ENCODE results near the gene GTF3A. TPM values are rescaled to one million over a fixed set of nuclear protein-coding genes. Genes with fewer than 3 reads are reported as not detected.

The GTF3A gene
- total RNA-seq, 1 donor from 2014 or later, result 227 TPM

- no peak for DNase-seq
- no peak for ATAC-seq
- intact Hi-C loops (cut with micrococcal nuclease), result no loop called here
These were observed 52.7 kb downstream of the GTF3A start for GRCh38 chr13:27476943-27477703.

GRCh38 chr13:27481766-27482165 lies 57.3 kb downstream of the GTF3A start:
- DNase-seq (peak; percentile 54), ATAC-seq (peak; percentile 39)
- intact Hi-C loops (cut with micrococcal nuclease), result no loop called here

DNA sequence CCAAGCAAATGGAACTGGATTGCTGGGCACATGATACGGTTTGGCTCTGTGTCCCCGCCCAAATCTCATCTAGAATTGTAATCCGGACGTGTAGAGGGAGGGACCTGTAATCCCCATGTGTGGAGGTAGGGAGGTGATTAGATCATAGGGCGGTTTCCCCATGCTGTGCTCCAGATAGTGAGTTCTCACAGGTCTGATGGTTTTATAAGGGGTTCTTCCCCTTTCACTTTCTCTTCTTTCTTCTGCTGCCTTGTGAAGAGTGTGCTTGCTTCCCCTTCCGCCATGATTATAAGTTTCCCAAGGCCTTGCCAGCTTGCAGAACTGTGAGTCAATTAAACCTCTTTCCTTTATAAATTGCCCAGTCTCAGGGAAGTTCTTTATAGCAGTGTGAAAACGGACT lies 58.6 kb downstream of the GTF3A start:
- DNase-seq (no peak), ATAC-seq (peak; percentile 44)
- intact Hi-C loops (cut with micrococcal nuclease), result no loop called here

DNA sequence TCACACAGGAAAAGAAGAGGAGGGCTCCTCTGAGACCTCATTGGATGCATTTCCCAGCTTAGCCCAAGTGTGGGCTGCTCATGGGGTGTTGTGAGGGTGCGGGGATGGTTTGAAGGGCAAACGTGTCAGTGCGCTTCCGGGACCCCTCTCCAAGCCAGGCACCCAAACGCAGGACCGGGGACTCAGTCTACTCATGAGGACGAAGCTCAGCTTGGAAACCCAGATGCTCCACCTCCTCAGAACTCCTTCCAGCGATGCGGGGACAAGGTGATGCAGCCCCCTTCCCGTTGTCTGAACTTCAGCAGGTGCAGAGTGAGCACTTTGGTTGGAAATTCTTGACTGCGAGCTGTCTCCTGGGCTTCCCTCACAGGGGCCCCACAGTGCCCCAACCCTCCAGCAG lies 59.0 kb downstream of the GTF3A start:
- no peak for ATAC-seq
- intact Hi-C loops (cut with micrococcal nuclease), result no loop called here
- DNase-seq, result no peak

Other genes starting within 250 kb of the GTF3A start
- gene RPL21, start 173.1 kb upstream of the GTF3A start, total RNA-seq, result 663 TPM
- gene RASL11A, start 153.8 kb upstream of the GTF3A start, total RNA-seq, result 7.9 TPM
- gene MTIF3, start 25.9 kb downstream of the GTF3A start, total RNA-seq, result 179 TPM
- 11.4 TPM for gene LNX2, start 195.9 kb downstream of the GTF3A start, total RNA-seq
- gene POLR1D, start 197.3 kb downstream of the GTF3A start, total RNA-seq, result 97.4 TPM